HuH-7.5 (cell line): ENCODE results near the gene DAG1.
A peak's percentile ranks its signal among the peaks of the same experiment; 100 is the strongest.

Source experiments
- DNase-seq: peaks from one replicate; pipeline ENCODE4 v3.0.0; 2011; ENCODE audit warnings: low spot score

DAG1 gene

DNA sequence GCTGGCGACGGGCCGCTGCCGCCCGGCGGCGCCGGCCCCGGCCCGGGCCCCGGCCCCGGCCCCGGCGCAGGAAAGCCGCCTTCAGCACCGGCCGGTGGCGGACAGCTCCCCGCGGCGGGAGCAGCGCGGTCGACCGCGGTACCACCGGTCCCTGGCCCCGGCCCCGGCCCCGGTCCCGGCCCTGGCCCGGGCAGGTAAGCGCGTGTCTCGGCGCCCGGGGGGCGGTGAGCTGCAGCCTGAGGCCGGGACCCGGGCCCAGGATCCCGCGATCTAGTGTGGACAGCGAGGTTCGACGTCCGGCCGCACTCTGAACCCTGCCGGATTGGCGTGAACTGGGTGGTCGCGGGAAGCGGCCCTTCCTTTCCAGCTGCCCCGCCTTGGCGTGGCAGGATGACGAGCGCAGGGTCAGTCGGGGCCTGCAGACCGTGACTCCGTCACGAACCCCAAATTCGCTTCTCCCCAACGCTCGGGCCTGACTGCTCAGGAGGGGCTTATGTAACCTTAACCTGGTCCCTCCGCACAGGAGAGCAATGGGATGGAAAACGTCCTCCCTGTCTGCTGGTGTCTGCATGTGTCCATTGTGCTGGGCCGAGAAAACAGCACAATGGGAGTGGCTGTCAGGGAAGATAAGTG is 84.7 kb downstream of the DAG1 start:
- peak; percentile 66 for DNase-seq

DNA sequence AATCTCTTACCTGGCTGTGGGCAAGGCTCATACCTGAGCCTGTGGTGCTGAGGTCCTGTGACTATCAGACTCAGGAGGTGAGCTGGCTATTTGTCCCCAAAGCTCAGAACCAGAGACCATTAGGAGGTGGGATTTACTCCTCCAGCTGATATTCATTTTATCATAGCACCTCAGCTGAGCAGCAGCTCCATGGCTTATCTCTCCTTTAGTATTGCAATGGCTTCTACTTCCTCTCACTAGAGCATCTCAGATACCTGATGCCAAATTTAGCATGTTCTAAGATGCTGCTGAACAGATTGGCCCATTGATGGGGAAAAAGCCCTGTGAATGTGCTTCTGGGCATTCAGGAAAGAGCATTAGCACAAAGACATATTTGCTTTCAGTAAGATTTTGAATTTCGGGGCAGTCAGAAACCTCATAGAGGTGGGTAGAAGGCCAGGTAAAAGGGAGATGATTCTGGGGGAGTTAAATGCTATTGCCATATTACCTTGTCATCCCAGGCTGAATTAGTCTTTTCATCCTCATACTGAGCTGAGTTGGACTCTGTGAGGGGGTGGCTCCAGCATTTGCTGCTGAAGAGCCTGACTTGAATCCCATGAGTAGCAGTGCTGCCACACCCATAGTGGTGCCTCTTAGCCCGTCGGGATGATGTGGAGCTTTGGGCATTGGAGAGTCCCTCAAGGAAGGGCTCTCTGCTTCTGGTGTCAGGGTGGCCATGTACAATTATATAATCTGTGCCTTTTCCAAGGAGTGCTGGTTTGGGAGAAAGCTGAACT is 86.6 kb downstream of the DAG1 start:
- DNase-seq = no peak

DNA sequence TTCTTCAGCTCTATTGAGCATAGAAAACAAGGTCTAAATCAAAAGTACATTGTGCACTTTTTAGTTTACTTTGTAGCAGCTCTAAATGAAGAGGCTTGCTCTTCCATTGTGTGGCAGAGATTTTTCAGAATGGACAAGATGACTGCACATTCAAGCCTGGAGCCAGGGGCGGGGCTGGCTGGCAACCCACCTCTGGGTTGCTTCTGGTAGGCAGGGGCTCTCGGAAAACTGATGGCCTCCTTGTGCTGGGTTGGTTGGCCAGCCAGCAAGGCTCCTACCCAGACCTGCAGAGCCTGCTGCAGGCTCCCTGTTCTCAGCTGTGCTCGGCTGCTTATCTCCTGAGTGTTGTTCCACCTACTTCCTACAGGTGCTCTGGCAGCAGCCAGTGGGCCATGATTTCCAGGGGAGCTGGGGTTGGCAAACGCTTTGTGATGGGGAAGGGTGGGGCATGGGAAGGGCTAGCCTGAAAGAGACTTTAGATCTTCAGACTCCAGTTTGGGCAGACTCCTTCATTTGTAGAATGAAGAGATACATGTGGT is 93.0 kb downstream of the DAG1 start:
- peak; percentile 33 for DNase-seq

DNA sequence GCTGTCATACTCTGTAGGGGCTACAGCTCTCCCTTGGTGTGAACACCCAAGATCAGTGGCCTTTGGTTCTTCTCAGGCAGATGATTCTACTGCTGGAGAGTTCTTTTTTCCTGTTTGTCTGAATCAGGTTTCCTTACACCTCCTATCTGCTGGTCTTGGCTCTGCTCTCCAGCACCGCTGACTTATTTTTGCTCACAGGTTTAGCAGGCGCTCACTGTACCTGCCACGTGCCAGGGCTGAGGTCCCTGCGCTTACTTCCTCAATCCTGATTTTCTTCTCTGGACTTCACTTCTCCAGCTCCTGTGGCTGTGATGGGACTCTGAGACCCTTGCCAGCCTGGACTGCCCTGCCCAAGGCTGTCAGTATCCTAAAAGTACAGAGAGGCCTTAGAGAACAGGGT is 93.7 kb downstream of the DAG1 start:
- DNase-seq = no peak

DNA sequence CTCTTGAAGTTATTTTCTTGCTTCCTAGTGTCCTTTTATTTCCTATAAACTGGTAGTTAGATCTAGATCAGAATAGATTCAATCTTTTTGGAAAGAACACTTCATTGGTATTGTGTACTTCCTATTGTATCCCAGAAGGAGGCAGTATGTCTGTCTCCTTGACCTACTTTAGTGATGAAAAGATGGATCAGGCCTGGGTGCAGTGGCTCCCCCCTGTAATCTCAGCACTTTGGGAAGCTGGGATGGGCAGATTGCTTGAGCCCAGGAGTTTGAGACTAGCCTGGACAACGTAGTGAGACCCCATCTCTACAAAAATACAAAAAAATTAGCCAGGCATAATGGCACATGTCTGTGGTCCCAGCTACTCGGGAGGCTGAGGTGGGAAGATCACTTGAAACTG is 96.2 kb downstream of the DAG1 start:
- DNase-seq = no peak

DNA sequence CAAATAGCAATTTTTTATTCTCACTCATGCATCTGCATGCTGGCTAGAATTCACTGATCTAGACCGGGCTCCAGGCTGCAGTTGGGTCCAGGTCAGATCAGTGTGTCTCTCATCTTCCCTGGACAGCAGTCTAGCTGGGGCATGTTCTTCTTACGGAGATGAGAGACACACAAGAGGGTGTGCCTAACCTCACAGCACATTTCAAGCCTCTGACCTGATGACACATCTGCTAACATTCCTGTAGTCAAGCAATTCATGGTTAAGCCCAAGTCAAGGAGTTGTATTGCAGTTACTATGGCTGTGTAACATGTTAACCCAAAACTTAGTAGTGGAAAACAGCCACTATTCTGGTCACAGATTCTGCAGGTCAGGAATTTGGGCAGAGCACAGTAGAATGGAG is 97.3 kb downstream of the DAG1 start:
- no peak for DNase-seq

DNA sequence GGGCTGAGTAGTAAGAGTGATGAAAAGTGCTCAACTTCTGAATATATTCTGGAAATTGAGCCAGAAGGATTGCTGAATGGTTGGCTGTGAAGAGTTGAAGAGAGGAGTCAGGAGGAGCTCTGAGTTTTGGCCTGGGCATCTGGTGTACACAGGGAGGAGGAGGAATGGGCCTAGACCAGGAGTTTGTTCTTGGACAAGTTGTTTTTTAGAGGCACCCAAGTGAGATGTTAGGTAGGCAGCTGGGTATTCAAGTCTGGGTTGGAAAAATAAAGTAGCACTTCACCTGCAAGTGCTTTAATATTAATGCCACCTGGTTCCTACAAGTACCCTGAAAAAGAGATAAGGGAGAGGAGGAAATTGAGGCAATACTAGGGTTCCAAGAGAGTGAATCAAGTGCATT is 98.9 kb downstream of the DAG1 start:
- no peak for DNase-seq

DNA sequence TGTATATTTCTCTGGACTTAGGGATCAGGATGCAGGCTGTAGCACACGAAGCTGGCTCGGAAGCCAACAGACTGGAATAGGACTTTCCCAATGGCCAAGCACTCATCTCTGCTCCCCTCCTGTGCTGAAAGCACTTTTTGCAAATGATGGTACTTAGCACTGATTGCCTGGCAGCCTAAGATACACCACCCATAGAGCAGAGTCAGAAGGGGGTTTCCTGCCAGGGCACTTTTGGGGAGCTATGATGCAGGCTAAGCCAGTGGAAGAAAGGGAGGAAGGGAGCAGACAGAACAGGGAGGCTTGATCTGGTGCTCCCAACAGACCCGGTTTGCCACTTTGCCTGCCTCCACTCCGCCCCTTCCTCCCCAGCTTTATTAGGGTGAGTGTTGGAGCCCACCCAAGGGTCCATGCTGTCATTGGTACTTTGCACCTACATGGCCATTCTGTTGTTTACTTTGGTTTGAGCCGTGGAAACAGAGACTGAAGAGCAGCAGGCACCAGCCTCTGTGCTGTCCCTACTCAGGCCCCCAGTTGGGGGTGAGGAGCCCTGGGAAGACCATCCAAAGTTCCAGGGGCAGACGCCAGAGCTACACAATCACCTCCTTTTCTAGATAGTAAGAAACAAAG is 100.1 kb downstream of the DAG1 start:
- no peak for DNase-seq

DNA sequence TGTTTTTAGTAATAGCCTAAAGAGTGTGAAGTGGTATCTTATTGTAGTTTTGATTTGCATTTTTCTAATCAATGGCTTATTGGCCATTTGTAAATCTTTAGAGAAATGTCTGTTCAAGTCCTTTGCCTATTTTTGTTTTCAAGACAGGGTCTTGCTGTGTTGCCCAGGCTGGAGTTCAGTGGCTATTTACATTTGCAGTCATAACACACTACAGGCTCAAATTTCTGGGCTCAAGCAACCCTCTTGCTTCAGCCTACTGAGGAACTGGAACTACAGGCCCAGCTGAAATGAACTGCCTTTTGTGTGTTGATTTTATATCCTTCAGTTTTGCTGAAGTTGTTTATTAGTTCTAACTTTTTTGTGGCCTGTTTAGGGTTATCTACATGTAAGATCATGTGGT is 112.1 kb downstream of the DAG1 start:
- no peak for DNase-seq
